Activated CD4-positive, alpha-beta T cell treated with anti-CD3 and anti-CD28 coated beads, Interleukin-2, amount 10 ng/mL, durations not matched to agents 24 days and 14 days (primary cell): Measurements from ENCODE around the gene BDP1. TPM values are rescaled to one million over a fixed set of nuclear protein-coding genes. Genes with fewer than 3 reads are reported as not detected.
"Not testable (repeated sequence)": the region's sequence is repeated elsewhere in the genome, so short reads cannot be mapped to it uniquely, and the experiment has no call there.

Experiments used
- DNase-seq: peaks from one replicate; pipeline ENCODE4 v3.0.0; 2022
- H3K27ac Mint-ChIP-seq: one replicate; pipeline ENCODE4 v1.8.0; 2022; ENCODE audit warnings: mild to moderate bottlenecking, mixed read lengths
- H3K27me3 Mint-ChIP-seq: one replicate; pipeline ENCODE4 v1.8.0; 2022; ENCODE audit warnings: mixed read lengths
- H3K36me3 Mint-ChIP-seq: one replicate; pipeline ENCODE4 v1.8.0; 2022; ENCODE audit warnings: low read depth, mild to moderate bottlenecking, mixed read lengths
- H3K4me1 Mint-ChIP-seq: one replicate; pipeline ENCODE4 v1.8.0; 2021; ENCODE audit warnings: mixed read lengths
- H3K4me3 Mint-ChIP-seq: one replicate; pipeline ENCODE4 v1.8.0; 2022; ENCODE audit warnings: mild to moderate bottlenecking, moderate library complexity, mixed read lengths
- H3K9me3 Mint-ChIP-seq: one replicate; pipeline ENCODE4 v1.8.0; 2021; ENCODE audit warnings: mixed read lengths
- intact Hi-C: fragments of 100-400 bp; cut with micrococcal nuclease; formaldehyde crosslinking; loops from one replicate; pipeline ENCODE4 v1.15.1; 2023
- total RNA-seq: library from RNA; stranded (reverse); gene quantifications from 2 replicates; pipeline ENCODE4 v1.2.3, GENCODE V29; 2022

The BDP1 gene
- 39.1 and 39.4 TPM in 2 replicates for total RNA-seq

GRCh38 chr5:71455427-71456361 lies at the start of gene BDP1:
TSS of gene BDP1 (plus strand) at chr5:71455651. CDS start at chr5:71455878, 227 bp downstream.
- H3K27me3 Mint-ChIP-seq: peaks cover 2% of the 10 kb centered on the region
- DNase-seq: peak; percentile 99
- intact Hi-C loops: loop anchor here (1.0 to 5.0 kb wide), 4 partner anchors 132 to 853 kb away; partner anchors contain the start of gene MCCC2
- H3K36me3 Mint-ChIP-seq: peaks cover 24% of the 10 kb centered on the region
- peak within 1 kb of the TSS; percentile 99 for H3K27ac Mint-ChIP-seq
- peak within 1 kb of the TSS; percentile 97 for H3K4me3 Mint-ChIP-seq
- peaks cover 23% of the 10 kb centered on the region for H3K4me1 Mint-ChIP-seq
- peaks cover 3% of the 10 kb centered on the region for H3K9me3 Mint-ChIP-seq

- H3K4me3 Mint-ChIP-seq, intact Hi-C loops, H3K36me3 Mint-ChIP-seq, H3K9me3 Mint-ChIP-seq, H3K27ac Mint-ChIP-seq, H3K4me1 Mint-ChIP-seq, DNase-seq: not testable (repeated sequence)
- H3K27me3 Mint-ChIP-seq: peaks cover 21% of the 10 kb centered on the region
Measured at GRCh38 chr5:71410088-71410487, 45.4 kb upstream of the BDP1 start.

GRCh38 chr5:71415626-71416025 lies 39.8 kb upstream of the BDP1 start:
- H3K27ac Mint-ChIP-seq, H3K4me3 Mint-ChIP-seq, intact Hi-C loops, H3K9me3 Mint-ChIP-seq, H3K36me3 Mint-ChIP-seq, H3K4me1 Mint-ChIP-seq, DNase-seq: not testable (repeated sequence)
- peaks cover 34% of the 10 kb centered on the region for H3K27me3 Mint-ChIP-seq

GRCh38 chr5:71418026-71418425 lies 37.4 kb upstream of the BDP1 start:
- intact Hi-C loops, H3K4me1 Mint-ChIP-seq, H3K27ac Mint-ChIP-seq, H3K4me3 Mint-ChIP-seq, DNase-seq, H3K36me3 Mint-ChIP-seq, H3K9me3 Mint-ChIP-seq: not testable (repeated sequence)
- peaks cover 33% of the 10 kb centered on the region for H3K27me3 Mint-ChIP-seq

GRCh38 chr5:71421278-71421677 lies 34.2 kb upstream of the BDP1 start:
- DNase-seq, H3K9me3 Mint-ChIP-seq, H3K4me3 Mint-ChIP-seq, H3K36me3 Mint-ChIP-seq, H3K27ac Mint-ChIP-seq, intact Hi-C loops, H3K4me1 Mint-ChIP-seq: not testable (repeated sequence)
- peaks cover 27% of the 10 kb centered on the region for H3K27me3 Mint-ChIP-seq

- H3K4me1 Mint-ChIP-seq, H3K27ac Mint-ChIP-seq, intact Hi-C loops, H3K4me3 Mint-ChIP-seq, H3K36me3 Mint-ChIP-seq, DNase-seq, H3K9me3 Mint-ChIP-seq: not testable (repeated sequence)
- peaks cover 18% of the 10 kb centered on the region for H3K27me3 Mint-ChIP-seq
Measured at GRCh38 chr5:71423896-71424295, 31.6 kb upstream of the BDP1 start.

- H3K36me3 Mint-ChIP-seq, H3K4me3 Mint-ChIP-seq, DNase-seq, H3K9me3 Mint-ChIP-seq, H3K27ac Mint-ChIP-seq, intact Hi-C loops, H3K4me1 Mint-ChIP-seq: not testable (repeated sequence)
- peaks cover 16% of the 10 kb centered on the region for H3K27me3 Mint-ChIP-seq
Measured at GRCh38 chr5:71426686-71427474, 28.6 kb upstream of the BDP1 start.

- H3K36me3 Mint-ChIP-seq, H3K4me3 Mint-ChIP-seq, H3K9me3 Mint-ChIP-seq, DNase-seq, H3K4me1 Mint-ChIP-seq, H3K27ac Mint-ChIP-seq, intact Hi-C loops: not testable (repeated sequence)
- H3K27me3 Mint-ChIP-seq: peaks cover 24% of the 10 kb centered on the region
Measured at GRCh38 chr5:71432410-71432809, 23.0 kb upstream of the BDP1 start.

GRCh38 chr5:71434825-71435224 lies 20.6 kb upstream of the BDP1 start:
- H3K4me3 Mint-ChIP-seq, intact Hi-C loops, H3K27ac Mint-ChIP-seq, H3K9me3 Mint-ChIP-seq, DNase-seq, H3K4me1 Mint-ChIP-seq, H3K36me3 Mint-ChIP-seq: not testable (repeated sequence)
- H3K27me3 Mint-ChIP-seq: peaks cover 22% of the 10 kb centered on the region

GRCh38 chr5:71441564-71441963 lies 13.9 kb upstream of the BDP1 start:
- H3K27ac Mint-ChIP-seq, DNase-seq, H3K4me3 Mint-ChIP-seq, H3K36me3 Mint-ChIP-seq, H3K4me1 Mint-ChIP-seq, intact Hi-C loops, H3K9me3 Mint-ChIP-seq: not testable (repeated sequence)
- H3K27me3 Mint-ChIP-seq: peaks cover 31% of the 10 kb centered on the region

GRCh38 chr5:71443891-71444290 lies 11.6 kb upstream of the BDP1 start:
- H3K27ac Mint-ChIP-seq: not testable (repeated sequence)

GRCh38 chr5:71445015-71445414 lies 10.4 kb upstream of the BDP1 start:
- H3K27ac Mint-ChIP-seq, H3K9me3 Mint-ChIP-seq, DNase-seq, H3K36me3 Mint-ChIP-seq, H3K4me1 Mint-ChIP-seq, H3K4me3 Mint-ChIP-seq, intact Hi-C loops: not testable (repeated sequence)
- H3K27me3 Mint-ChIP-seq: peaks cover 40% of the 10 kb centered on the region

More at GRCh38 chr5:71443891-71444290, 11.6 kb upstream of the BDP1 start:
- intact Hi-C loops, H3K36me3 Mint-ChIP-seq, H3K4me1 Mint-ChIP-seq, H3K9me3 Mint-ChIP-seq, H3K4me3 Mint-ChIP-seq, DNase-seq: not testable (repeated sequence)
- H3K27me3 Mint-ChIP-seq: peaks cover 37% of the 10 kb centered on the region

- peaks cover 37% of the 10 kb centered on the region for H3K27me3 Mint-ChIP-seq
- not testable (repeated sequence) for H3K36me3 Mint-ChIP-seq
Measured at GRCh38 chr5:71445523-71446152, 9.8 kb upstream of the BDP1 start.

More at GRCh38 chr5:71445523-71446152, 9.8 kb upstream of the BDP1 start:
- intact Hi-C loops, DNase-seq, H3K9me3 Mint-ChIP-seq, H3K4me1 Mint-ChIP-seq, H3K27ac Mint-ChIP-seq: not testable (repeated sequence)
- peak overlapping the region; percentile 41 for H3K4me3 Mint-ChIP-seq
